Heart left ventricle (tissue), 16 donors: ENCODE results near the gene TBX2. TPM values are rescaled to one million over a fixed set of nuclear protein-coding genes. Genes with fewer than 3 reads are reported as not detected.

Source experiments
- ATAC-seq, 4 donors: fragments of 200-7000 bp; cut with Tn5 transposase; one replicate each; pipeline ENCODE4 v1.9.1; 2020 to 2022; ENCODE audit warnings: moderate library complexity in 4 of 4, mild to moderate bottlenecking in 3 of 4, moderate number of reproducible peaks in 1 of 4
- DNase-seq, 5 donors: peaks; one replicate each; pipeline ENCODE4 v3.0.0-alpha.2; 2020
- H3K27ac ChIP-seq, 12 donors: fragments of 200-600 bp; sonication (generic) in 4 of 12; one replicate each; pipeline versions ENCODE4 v1.5.0 to v1.8.0; 2016 to 2022; ENCODE audit warnings: mild to moderate bottlenecking in 2 of 12
- H3K27me3 ChIP-seq, 9 donors: fragments of 200-600 bp; sonication (generic) in 2 of 9; one replicate each; pipeline versions ENCODE4 v1.5.1 to v1.8.0; 2016 to 2022; ENCODE audit warnings: mild to moderate bottlenecking in 3 of 9
- H3K36me3 ChIP-seq, 9 donors: fragments of 200-600 bp; sonication (generic) in 2 of 9; one replicate each; pipeline versions ENCODE4 v1.5.0 to v1.8.0; 2018 to 2022; ENCODE audit warnings: mild to moderate bottlenecking in 2 of 9
- H3K4me1 ChIP-seq, 12 donors: fragments of 200-600 bp; sonication (generic) in 4 of 12; one replicate each; pipeline versions ENCODE4 v1.5.0 to v1.8.0; 2016 to 2022; ENCODE audit warnings: mild to moderate bottlenecking in 3 of 12
- H3K4me3 ChIP-seq, 12 donors: fragments of 200-600 bp; sonication (generic) in 4 of 12; one replicate each; pipeline versions ENCODE4 v1.5.0 to v1.8.0; 2017 to 2022; ENCODE audit warnings: mild to moderate bottlenecking in 9 of 12, moderate library complexity in 4 of 12
- H3K9me3 ChIP-seq, 12 donors: fragments of 200-600 bp; sonication (generic) in 4 of 12; one replicate each; pipeline versions ENCODE4 v1.5.0 to v1.8.0; 2016 to 2022; ENCODE audit warnings: mild to moderate bottlenecking in 1 of 12
- POLR2A ChIP-seq, 2 donors: fragments of 450-650 bp; IDR thresholded peaks; one replicate each; pipeline ENCODE4 v1.6.1; 2017; ENCODE audit warnings: antibody characterized with exemption in 2 of 2, mild to moderate bottlenecking in 2 of 2, moderate library complexity in 2 of 2
- WGBS, 4 donors: extraction: QIAGEN DNeasy Blood & Tissue Kit in 2 of 4; methylation state at CpG; one replicate each; pipeline versions ENCODE4 v1.1.5 to v1.1.7; 2013 to 2018; 5-methylcytosine and 5-hydroxymethylcytosine counted together
- intact Hi-C, 10 donors: fragments of 100-400 bp; cut with DNase I; formaldehyde crosslinking; loops; one replicate each; pipeline versions ENCODE4 v1.11.1 to v1.14.2; 2022
- polyA plus RNA-seq, 2 donors: library from polyadenylated mRNA; stranded (reverse); fragments of 200-250 nt; gene quantifications; one replicate each; pipeline ENCODE4 v1.2.3, GENCODE V29; 2013
- total RNA-seq, 9 donors: library from RNA; depleted of rRNA in 2 of 9; stranded (reverse); fragments of >200 nt in 2 of 9; fragmentation: NEBNext Ultra II Directional in 3 of 9; extraction: Animal tissue kit (Norgen Biotek cat#: 25700) in 3 of 9; gene quantifications; one replicate each; pipeline versions ENCODE4 v1.1.0 to v1.2.4, GENCODE V29; 2016 to 2023
- TF ChIP-seq, protein P1 (sequence below), 12 donors: fragments of 200-600 bp; sonication (generic) in 4 of 12; IDR thresholded peaks; one replicate each; pipeline versions ENCODE4 v1.5.0 to v1.8.0; 2018 to 2022; ENCODE audit warnings: antibody characterized with exemption in 12 of 12, mild to moderate bottlenecking in 5 of 12
- donor health status: ischemic (EF 13 %, LVEDD 7.1; RV severe dilation, severe dysfunction).
- donor health status: healthy with polysubstance abuse.
- donor health status: DM: no; HTN: yes; CAD: no.
- donor health status: DM: no; HTN: no; CAD: no.
- donor health status: ischemic (EF 25% LVEDD 6.9; RV normal size, moderate dysfunction).
- donor health status: ischemic (EF 25% LVEDD 5.7; RV mildly dilated, moderate dysfunction).
- donor health status: healthy.
- donor health status: DM: yes; HTN: yes; CAD: no.
- donor health status: ischemic (EF 35%, LVEDD 5.7; RV mildly dilated, moderate dysfunction).
- donor health status: nonischemic (EF 11% LVEDD 7.7; RV severe dilation, severe dysfunction).
- donor health status: DM: yes; HTN: yes; CAD: no.
- donor health status: PGD.
- donor health status: ischemic (EF 29% LVEDD 5.4; RV normal size, mild dysfunction).
- donor health status: nonischemic (EF 23%, LVEDD 6.1; RV moderate dilation, normal function).

TBX2 gene
- total and polyA plus RNA-seq, 11 donors = 7.0 to 23.0 (median 13.4) TPM

DNA sequence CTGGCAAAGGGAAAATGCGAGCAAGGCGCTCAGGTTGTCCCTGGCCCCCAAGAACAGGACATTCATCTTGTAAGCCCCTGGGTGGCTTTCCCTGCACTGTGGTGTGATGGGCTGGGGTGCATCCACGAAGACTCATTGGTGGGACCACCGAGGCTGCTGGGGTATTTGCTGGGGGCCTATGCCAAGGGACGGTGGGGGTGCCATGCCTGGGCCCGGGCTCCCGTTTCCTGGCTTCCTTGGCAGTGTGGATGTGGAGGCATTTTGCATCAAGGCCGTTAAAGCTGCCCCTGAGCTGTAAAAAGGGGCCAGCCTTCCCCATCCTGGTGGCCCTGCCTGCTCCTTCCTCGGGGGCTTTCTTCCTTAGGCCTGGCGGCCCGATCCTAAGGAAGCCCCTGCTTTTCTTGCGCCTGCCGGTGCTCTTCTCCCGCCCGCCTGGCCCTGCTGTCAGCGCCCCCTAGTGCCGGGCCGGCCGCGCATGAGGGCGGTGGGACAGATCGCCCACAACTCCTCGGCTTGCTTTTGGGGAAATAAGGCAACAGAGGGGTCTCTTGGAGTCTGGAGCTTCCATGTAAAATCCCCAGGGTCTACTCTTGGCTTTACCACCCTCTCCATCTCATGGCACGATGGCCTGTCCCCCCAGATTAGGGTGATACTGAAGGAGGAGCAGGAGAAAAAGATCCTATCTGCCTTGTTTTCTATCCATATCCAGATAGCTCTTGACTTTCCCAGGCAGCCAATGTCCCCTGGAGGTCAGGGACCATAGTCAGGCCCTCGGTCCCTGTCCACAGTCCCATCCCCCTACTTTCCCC is 9.8 kb upstream of the TBX2 start:
- intact Hi-C loops = loop anchor here (1.0 to 10.0 kb wide), 10 partner anchors 55 to 668 kb away; no protein-coding TSS in a partner anchor
- H3K36me3 ChIP-seq = no peaks in the 10 kb centered on the region
- ATAC-seq (peak in 3 of 4 donors; percentile 43 to 77 (median 67)), DNase-seq (peak in 3 of 5 donors; percentile 57 to 79 (median 63))
- peaks cover 0 to 2% (median 0%) of the 10 kb centered on the region in 9 donors for H3K27me3 ChIP-seq
- H3K4me1 ChIP-seq = peaks cover 0 to 13% (median 6%) of the 10 kb centered on the region in 12 donors
- TF ChIP-seq, protein P1, sequence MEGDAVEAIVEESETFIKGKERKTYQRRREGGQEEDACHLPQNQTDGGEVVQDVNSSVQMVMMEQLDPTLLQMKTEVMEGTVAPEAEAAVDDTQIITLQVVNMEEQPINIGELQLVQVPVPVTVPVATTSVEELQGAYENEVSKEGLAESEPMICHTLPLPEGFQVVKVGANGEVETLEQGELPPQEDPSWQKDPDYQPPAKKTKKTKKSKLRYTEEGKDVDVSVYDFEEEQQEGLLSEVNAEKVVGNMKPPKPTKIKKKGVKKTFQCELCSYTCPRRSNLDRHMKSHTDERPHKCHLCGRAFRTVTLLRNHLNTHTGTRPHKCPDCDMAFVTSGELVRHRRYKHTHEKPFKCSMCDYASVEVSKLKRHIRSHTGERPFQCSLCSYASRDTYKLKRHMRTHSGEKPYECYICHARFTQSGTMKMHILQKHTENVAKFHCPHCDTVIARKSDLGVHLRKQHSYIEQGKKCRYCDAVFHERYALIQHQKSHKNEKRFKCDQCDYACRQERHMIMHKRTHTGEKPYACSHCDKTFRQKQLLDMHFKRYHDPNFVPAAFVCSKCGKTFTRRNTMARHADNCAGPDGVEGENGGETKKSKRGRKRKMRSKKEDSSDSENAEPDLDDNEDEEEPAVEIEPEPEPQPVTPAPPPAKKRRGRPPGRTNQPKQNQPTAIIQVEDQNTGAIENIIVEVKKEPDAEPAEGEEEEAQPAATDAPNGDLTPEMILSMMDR (IDR thresholded peaks at IDR 0.05) = peak; percentile 73 to 95 (median 86)
- TF ChIP-seq POLR2A (IDR thresholded peaks at IDR 0.05) = no peak
- H3K27ac ChIP-seq = peak overlapping the region in 9 of 12 donors; percentile 20 to 66 (median 45)
- whole genome bisulfite sequencing, 4 donors = 23 to 26% (median 25%) methylated on average over 21 to 25 of the region's 25 CpGs
- H3K4me3 ChIP-seq = peak overlapping the region in 1 of 12 donors; percentile 26
- H3K9me3 ChIP-seq = no peaks in the 10 kb centered on the region

DNA sequence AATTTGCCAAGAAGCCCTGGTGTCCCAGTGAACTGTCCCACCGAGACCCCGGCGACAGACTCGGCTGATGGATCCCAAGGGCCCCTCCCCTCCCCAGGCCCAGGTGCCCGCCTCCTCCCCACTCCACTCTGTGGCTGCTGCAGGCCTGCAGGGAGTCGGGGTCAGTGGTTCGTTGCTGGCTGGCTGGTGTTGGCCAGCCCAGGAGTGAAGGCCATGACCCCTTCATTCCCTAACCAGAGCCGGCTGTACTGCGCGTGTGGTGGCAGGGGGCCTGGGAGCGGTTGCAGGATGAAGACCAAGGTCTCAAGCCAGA is 9.2 kb upstream of the TBX2 start:
- no peaks in the 10 kb centered on the region for H3K9me3 ChIP-seq
- 77 to 86% (median 83%) methylated on average over 10 to 11 of the region's 11 CpGs for WGBS, 4 donors
- intact Hi-C loops = loop anchor here (1.0 to 10.0 kb wide), 10 partner anchors 56 to 668 kb away; no protein-coding TSS in a partner anchor
- peaks cover 0 to 13% (median 6%) of the 10 kb centered on the region in 12 donors for H3K4me1 ChIP-seq
- DNase-seq (peak in 1 of 5 donors; percentile 35), ATAC-seq (no peak)
- H3K4me3 ChIP-seq = no peak overlapping the region
- TF ChIP-seq, protein P1 (IDR thresholded peaks at IDR 0.05) = no peak
- TF ChIP-seq POLR2A (IDR thresholded peaks at IDR 0.05) = no peak
- peak overlapping the region in 8 of 12 donors; percentile 20 to 66 (median 46) for H3K27ac ChIP-seq
- no peaks in the 10 kb centered on the region for H3K36me3 ChIP-seq
- H3K27me3 ChIP-seq = peaks cover 0 to 7% (median 0%) of the 10 kb centered on the region in 9 donors

DNA sequence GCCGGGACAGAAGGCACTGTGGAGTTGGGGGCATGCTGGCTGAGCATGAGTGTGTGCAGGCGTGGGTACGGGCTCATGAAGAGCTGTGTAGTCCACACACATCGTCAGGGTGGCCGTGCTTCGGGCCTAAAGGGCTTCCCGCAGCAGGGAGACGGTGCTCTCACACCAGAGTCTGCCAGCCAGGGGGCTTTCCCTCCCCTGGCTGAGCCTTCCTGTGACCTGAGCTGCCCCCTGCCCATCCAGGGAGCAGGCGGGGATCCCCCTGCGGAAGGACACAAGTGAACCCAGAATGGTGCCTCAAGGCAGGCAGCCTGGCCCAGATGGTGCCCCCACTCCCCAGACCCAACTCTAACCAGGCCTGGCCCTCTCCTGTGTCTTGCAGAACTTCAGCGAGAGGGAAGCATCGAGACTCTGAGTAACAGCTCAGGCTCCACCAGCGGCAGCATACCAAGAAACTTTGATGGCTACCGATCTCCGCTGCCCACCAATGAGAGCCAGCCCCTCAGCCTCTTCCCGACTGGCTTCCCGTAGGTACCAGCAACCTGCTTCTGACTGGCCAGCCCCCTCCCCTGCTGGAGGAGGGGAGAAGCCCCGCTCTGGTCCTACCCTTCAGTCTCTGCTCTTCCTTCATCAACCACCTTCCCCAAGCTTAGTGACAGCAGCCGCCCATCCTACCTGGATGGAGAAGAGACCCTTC is 7.9 kb upstream of the TBX2 start:
- peaks cover 0 to 19% (median 10%) of the 10 kb centered on the region in 12 donors for H3K4me1 ChIP-seq
- TF ChIP-seq, protein P1 (IDR thresholded peaks at IDR 0.05) = no peak
- TF ChIP-seq POLR2A (IDR thresholded peaks at IDR 0.05) = no peak
- no peak overlapping the region for H3K27ac ChIP-seq
- H3K27me3 ChIP-seq = peaks cover 1 to 21% (median 12%) of the 10 kb centered on the region in 9 donors
- no peak overlapping the region for H3K4me3 ChIP-seq
- DNase-seq = peak in 1 of 5 donors; percentile 24
- no peaks in the 10 kb centered on the region for H3K9me3 ChIP-seq
- intact Hi-C loops = loop anchor here (2.0 to 10.0 kb wide), 9 partner anchors 57 to 669 kb away; no protein-coding TSS in a partner anchor
- no peaks in the 10 kb centered on the region for H3K36me3 ChIP-seq
- 87 to 94% (median 91%) methylated on average over 15 to 19 of the region's 19 CpGs for WGBS, 4 donors
- no peak for ATAC-seq

DNA sequence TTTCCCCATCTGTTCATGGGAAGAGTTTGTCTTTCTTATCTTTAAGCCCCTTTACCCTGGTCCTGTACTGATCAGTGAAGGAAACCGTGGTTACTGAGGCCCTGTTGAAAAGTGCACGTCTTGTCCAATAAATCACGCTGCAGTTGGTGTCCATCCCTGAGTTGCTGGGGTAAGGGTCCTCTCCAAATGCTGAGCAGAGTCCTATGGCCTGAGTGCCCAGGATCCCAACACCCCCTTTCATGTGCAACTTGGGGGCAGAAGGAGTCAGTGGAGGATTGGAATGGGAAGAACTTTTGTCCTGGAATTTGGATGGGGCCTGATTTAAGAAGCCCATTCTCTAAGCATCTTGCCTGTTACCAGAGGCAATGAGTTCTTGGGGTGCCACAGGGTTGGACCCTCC is 7.0 kb upstream of the TBX2 start:
- Histone ChIP-seq H3K27ac (no peak overlapping the region), H3K9me3 (no peaks in the 10 kb centered on the region), H3K36me3 (no peaks in the 10 kb centered on the region), H3K4me3 (no peak overlapping the region), H3K4me1 (peaks cover 0 to 28% (median 17%) of the 10 kb centered on the region in 12 donors), H3K27me3 (peaks cover 10 to 30% (median 21%) of the 10 kb centered on the region in 9 donors)
- 93 to 99% (median 96%) methylated on average over 3 of the region's 3 CpGs for WGBS, 4 donors
- TF ChIP-seq, protein P1 (IDR thresholded peaks at IDR 0.05) = no peak
- TF ChIP-seq POLR2A (IDR thresholded peaks at IDR 0.05) = no peak
- ATAC-seq (no peak), DNase-seq (peak in 1 of 5 donors; percentile 5)
- intact Hi-C loops = loop anchor here (5.0 to 10.0 kb wide), 8 partner anchors 58 to 670 kb away; no protein-coding TSS in a partner anchor
